ENCODE data around the gene FHDC1. TPM values are rescaled to one million over a fixed set of nuclear protein-coding genes. Genes with fewer than 3 reads are reported as not detected.

Gene FHDC1
- total RNA-seq, 4 donors from 2014 or later: 4.6 to 40.4 (median 15.5) TPM

DNA sequence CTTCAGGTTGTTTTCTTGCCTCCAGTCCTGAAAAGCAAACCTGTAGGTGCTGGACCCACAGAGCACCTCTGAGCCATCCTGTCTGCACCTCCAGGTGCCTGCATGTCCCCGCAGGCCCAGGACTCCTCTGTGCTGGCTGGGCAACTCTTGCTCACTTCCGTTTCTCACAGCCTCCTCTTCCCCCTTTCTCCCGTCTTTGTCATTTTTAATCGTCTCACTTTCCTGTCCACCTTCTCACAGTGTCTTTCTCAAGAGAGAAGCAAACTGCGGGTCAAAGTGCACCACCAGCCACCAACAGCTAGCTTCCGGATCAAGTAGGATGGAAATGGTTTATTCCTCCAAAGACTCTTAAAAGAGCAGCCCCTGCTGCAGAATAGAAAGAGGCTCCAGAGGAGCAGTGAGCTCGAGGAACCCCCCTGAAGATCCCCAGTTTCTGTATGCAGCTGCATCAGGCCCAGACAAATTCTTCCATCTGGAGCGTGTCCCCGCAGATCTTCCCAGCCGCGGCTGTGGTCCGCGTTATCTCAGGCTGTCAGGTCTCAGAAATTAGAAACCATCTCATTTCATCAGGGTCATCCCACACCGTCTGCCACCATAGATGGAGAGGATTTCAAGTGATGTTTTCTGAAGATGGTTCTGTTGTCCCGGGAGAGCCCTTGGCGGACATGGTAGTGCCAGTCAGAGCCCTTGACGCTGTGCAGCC is 87.7 kb downstream of the FHDC1 start:
- DNase-seq: peak; percentile 14
- intact Hi-C loops (cut with DNase I; ENCODE audit: low total_unique reads): no loop called here
- H3K9me3 ChIP-seq: peaks cover 0 to 5% of the 10 kb centered on the region in 2 donors
- H3K4me3 ChIP-seq: no peak overlapping the region
- in situ Hi-C loops (cut with MboI; ENCODE audit: low pct_ligation_motif_present in 1 of 4, low pct_unique_long_range_greater_than_20kb in 1 of 4, low sequenced_read_pairs in 3 of 4): no loop called here
- TF ChIP-seq POLR2A (IDR thresholded peaks at IDR 0.05) (no peak), POLR2AphosphoS5 (IDR thresholded peaks at IDR 0.05) (no peak), EP300 (IDR thresholded peaks at IDR 0.05; ENCODE audit: low read depth) (no peak)
- TF ChIP-seq, protein P1, sequence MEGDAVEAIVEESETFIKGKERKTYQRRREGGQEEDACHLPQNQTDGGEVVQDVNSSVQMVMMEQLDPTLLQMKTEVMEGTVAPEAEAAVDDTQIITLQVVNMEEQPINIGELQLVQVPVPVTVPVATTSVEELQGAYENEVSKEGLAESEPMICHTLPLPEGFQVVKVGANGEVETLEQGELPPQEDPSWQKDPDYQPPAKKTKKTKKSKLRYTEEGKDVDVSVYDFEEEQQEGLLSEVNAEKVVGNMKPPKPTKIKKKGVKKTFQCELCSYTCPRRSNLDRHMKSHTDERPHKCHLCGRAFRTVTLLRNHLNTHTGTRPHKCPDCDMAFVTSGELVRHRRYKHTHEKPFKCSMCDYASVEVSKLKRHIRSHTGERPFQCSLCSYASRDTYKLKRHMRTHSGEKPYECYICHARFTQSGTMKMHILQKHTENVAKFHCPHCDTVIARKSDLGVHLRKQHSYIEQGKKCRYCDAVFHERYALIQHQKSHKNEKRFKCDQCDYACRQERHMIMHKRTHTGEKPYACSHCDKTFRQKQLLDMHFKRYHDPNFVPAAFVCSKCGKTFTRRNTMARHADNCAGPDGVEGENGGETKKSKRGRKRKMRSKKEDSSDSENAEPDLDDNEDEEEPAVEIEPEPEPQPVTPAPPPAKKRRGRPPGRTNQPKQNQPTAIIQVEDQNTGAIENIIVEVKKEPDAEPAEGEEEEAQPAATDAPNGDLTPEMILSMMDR (IDR thresholded peaks at IDR 0.05): no peak
- peaks cover 0 to 13% (median 3%) of the 10 kb centered on the region in 4 donors for H3K4me1 ChIP-seq
- no peaks in the 10 kb centered on the region for H3K27me3 ChIP-seq
- WGBS, 2 donors (ENCODE audit: low coverage in 1 of 2): 68 to 78% methylated on average over 11 to 17 of the region's 17 CpGs
- no peak overlapping the region for H3K27ac ChIP-seq
- no peaks in the 10 kb centered on the region for H3K36me3 ChIP-seq

DNA sequence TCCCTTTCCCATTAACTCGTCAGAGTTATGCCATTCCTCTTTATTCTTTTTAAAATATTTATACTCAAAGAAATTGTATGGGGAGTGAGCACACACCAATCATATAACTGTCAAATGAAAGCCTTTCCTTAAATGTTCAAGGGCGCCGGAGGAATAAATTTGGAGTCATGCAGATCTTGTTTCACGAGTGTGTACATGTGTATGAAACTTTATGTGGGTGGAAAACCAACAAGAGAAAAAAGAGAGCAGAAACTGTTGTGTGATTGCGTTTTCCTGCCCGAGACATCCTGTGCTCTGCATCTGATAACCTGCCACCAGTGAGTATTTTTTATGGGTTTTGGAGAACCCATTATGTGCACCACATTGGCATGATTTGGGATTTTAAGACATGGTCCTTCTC is 88.3 kb downstream of the FHDC1 start:
- intact Hi-C loops (cut with DNase I; ENCODE audit: low total_unique reads): no loop called here
- peaks cover 0 to 13% (median 3%) of the 10 kb centered on the region in 4 donors for H3K4me1 ChIP-seq

DNA sequence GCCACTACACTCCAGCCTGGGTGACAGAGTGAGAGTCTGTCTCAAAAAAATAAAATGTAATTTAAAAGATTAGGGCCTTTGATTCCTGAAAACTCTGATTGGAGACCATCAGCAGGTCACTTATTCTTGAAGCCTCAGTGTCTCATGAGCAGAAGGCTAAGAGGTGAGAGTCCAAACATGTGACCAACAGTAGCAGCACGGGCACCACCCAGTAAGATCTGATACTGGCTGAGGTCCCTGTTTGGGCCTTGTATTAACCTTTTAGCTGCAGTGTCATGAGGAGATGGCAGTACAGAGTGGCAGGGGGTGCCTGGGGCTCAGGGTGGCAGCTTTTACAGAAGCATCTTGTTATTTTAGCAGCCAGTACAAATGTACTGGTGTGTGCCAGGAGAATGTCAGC is 89.3 kb downstream of the FHDC1 start:
- no peaks in the 10 kb centered on the region for H3K27me3 ChIP-seq
- H3K4me3 ChIP-seq: no peak overlapping the region
- WGBS, 2 donors (ENCODE audit: low coverage in 1 of 2): 23 to 44% methylated on average over 1 of the region's 1 CpG
- in situ Hi-C loops (cut with MboI; ENCODE audit: low pct_ligation_motif_present in 1 of 4, low pct_unique_long_range_greater_than_20kb in 1 of 4, low sequenced_read_pairs in 3 of 4): no loop called here
- intact Hi-C loops (cut with DNase I; ENCODE audit: low total_unique reads): no loop called here
- peaks cover 0 to 13% (median 3%) of the 10 kb centered on the region in 4 donors for H3K4me1 ChIP-seq
- TF ChIP-seq POLR2A (IDR thresholded peaks at IDR 0.05) (no peak), POLR2AphosphoS5 (IDR thresholded peaks at IDR 0.05) (no peak), EP300 (IDR thresholded peaks at IDR 0.05; ENCODE audit: low read depth) (no peak)
- TF ChIP-seq, protein P1 (IDR thresholded peaks at IDR 0.05): no peak
- peak; percentile 19 for DNase-seq
- H3K9me3 ChIP-seq: peaks cover 0 to 5% of the 10 kb centered on the region in 2 donors
- H3K27ac ChIP-seq: no peak overlapping the region
- no peaks in the 10 kb centered on the region for H3K36me3 ChIP-seq

More for the DNA sequence above, 88.3 kb downstream of the FHDC1 start:
- Histone ChIP-seq H3K9me3 (peaks cover 0 to 5% of the 10 kb centered on the region in 2 donors), H3K36me3 (no peaks in the 10 kb centered on the region), H3K4me3 (no peak overlapping the region), H3K27me3 (no peaks in the 10 kb centered on the region), H3K27ac (no peak overlapping the region)
- no peak for DNase-seq
- WGBS, 2 donors (ENCODE audit: low coverage in 1 of 2): 70 to 85% methylated on average over 6 of the region's 6 CpGs
- in situ Hi-C loops (cut with MboI; ENCODE audit: low pct_ligation_motif_present in 1 of 4, low pct_unique_long_range_greater_than_20kb in 1 of 4, low sequenced_read_pairs in 3 of 4): no loop called here
- TF ChIP-seq, protein P1 (IDR thresholded peaks at IDR 0.05): no peak
- no peak for TF ChIP-seq POLR2AphosphoS5 (IDR thresholded peaks at IDR 0.05)
- TF ChIP-seq POLR2A (IDR thresholded peaks at IDR 0.05): no peak
- no peak for TF ChIP-seq EP300 (IDR thresholded peaks at IDR 0.05; ENCODE audit: low read depth)

DNA sequence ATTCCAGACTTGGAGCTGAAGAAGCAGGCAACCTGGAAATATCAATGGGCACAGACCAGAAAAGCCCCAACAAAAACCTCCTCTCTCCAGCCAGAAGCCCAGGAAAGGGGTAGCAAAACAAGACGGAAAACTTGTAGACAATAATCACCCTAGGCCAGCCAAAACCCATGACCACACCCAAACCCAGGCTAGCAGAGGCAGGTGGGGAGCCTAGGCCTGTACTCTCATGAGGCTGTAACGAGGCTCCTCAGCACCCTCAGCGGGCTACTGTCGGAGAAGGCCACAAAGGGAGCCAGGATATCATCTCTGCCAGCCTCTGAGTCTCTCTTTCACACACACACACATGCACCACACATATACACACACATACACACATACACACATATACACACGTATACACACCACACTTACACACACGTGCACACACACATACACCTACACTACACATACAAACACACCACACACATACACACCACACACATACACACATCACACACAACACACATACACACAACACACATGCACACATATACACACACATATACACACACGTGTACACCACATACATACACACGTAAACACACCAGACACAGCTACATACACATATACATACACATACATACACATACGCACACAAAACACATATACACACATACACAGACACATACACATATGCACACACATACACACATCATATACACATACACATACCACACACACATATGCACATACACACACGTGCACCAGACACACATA is 90.6 kb downstream of the FHDC1 start:
- no peak for TF ChIP-seq POLR2AphosphoS5 (IDR thresholded peaks at IDR 0.05)
- TF ChIP-seq, protein P1 (IDR thresholded peaks at IDR 0.05): no peak
- TF ChIP-seq POLR2A (IDR thresholded peaks at IDR 0.05): no peak
- TF ChIP-seq EP300 (IDR thresholded peaks at IDR 0.05; ENCODE audit: low read depth): no peak
- WGBS, 2 donors (ENCODE audit: low coverage in 1 of 2): 92 to 93% methylated on average over 8 to 10 of the region's 10 CpGs
- no peak for DNase-seq
- in situ Hi-C loops (cut with MboI; ENCODE audit: low pct_ligation_motif_present in 1 of 4, low pct_unique_long_range_greater_than_20kb in 1 of 4, low sequenced_read_pairs in 3 of 4) (no loop called here), intact Hi-C loops (cut with DNase I; ENCODE audit: low total_unique reads) (no loop called here)
- Histone ChIP-seq H3K27ac (no peak overlapping the region), H3K9me3 (peaks cover 0 to 5% of the 10 kb centered on the region in 2 donors), H3K27me3 (no peaks in the 10 kb centered on the region), H3K4me1 (peaks cover 0 to 13% (median 3%) of the 10 kb centered on the region in 4 donors), H3K36me3 (no peaks in the 10 kb centered on the region), H3K4me3 (no peak overlapping the region)

Data from transverse colon (tissue), 4 donors.